ENCODE data around the gene FAM107A. TPM values are rescaled to one million over a fixed set of nuclear protein-coding genes. Genes with fewer than 3 reads are reported as not detected.

Gene FAM107A
- total and polyA plus RNA-seq, 2 of the 13 experiments (the other 11 are each of a cell fraction or from before 2014, with no cell fraction given): not detected

- TF ChIP-seq ZBTB14 (CRISPR knock-in tag; IDR thresholded peaks at IDR 0.05) (no peak), ZNF614 (CRISPR knock-in tag; IDR thresholded peaks at IDR 0.05; ENCODE audit: borderline replicate concordance) (0 out of 2 replicates have a peak, but pooled peaks have one; percentile 41), KLF16 (CRISPR knock-in tag; IDR thresholded peaks at IDR 0.05) (peak in 1 of 2 experiments; percentile 76; a peak in 2 of 4 replicates), ZNF773 (CRISPR knock-in tag; IDR thresholded peaks at IDR 0.05; ENCODE audit: borderline replicate concordance) (no peak), NFATC3 (CRISPR knock-in tag; IDR thresholded peaks at IDR 0.05) (no peak), CSRNP1 (CRISPR knock-in tag; IDR thresholded peaks at IDR 0.05) (no peak), ZNF30 (CRISPR knock-in tag; IDR thresholded peaks at IDR 0.05) (no peak), HIVEP1 (CRISPR knock-in tag; IDR thresholded peaks at IDR 0.05) (0 out of 2 replicates have a peak, but pooled peaks have one; percentile 36), TOPORS (CRISPR knock-in tag; IDR thresholded peaks at IDR 0.05) (0 out of 2 replicates have a peak, but pooled peaks have one; percentile 58), ARNT (IDR thresholded peaks at IDR 0.05) (no peak), KDM1A (CRISPR knock-in tag; IDR thresholded peaks at IDR 0.05) (peak; percentile 69; the same call in 1 of the 2 replicates), ZBTB37 (CRISPR knock-in tag; IDR thresholded peaks at IDR 0.05) (no peak), ATF4 (CRISPR knock-in tag; IDR thresholded peaks at IDR 0.05) (0 out of 4 replicates have a peak, but pooled peaks of 1 of the 2 experiments have one; percentile 17), TBX2 (CRISPR knock-in tag; IDR thresholded peaks at IDR 0.05; ENCODE audit: borderline replicate concordance) (peak; percentile 75), MAFF (IDR thresholded peaks at IDR 0.05; ENCODE audit: low read depth, low read length) (0 out of 2 replicates have a peak, but pooled peaks have one; percentile 1), MLX (CRISPR knock-in tag; IDR thresholded peaks at IDR 0.05) (peak; percentile 15; the same call in 1 of the 2 replicates), ZNF121 (CRISPR knock-in tag; IDR thresholded peaks at IDR 0.05) (no peak), NR1H2 (CRISPR knock-in tag; IDR thresholded peaks at IDR 0.05; ENCODE audit: borderline replicate concordance, low read depth) (no peak), HMG20B (CRISPR knock-in tag; conservative IDR thresholded peaks at IDR 0.05) (0 out of 2 replicates have a peak, but pooled peaks have one; percentile 24), ZNF772 (CRISPR knock-in tag; IDR thresholded peaks at IDR 0.05) (peak; percentile 79; the same call in 1 of the 2 replicates), ZNF451 (CRISPR knock-in tag; IDR thresholded peaks at IDR 0.05) (no peak; the same call in 1 of the 2 replicates), ZNF616 (CRISPR knock-in tag; IDR thresholded peaks at IDR 0.05; ENCODE audit: low read depth) (no peak), SCMH1 (CRISPR knock-in tag; IDR thresholded peaks at IDR 0.05; ENCODE audit: borderline replicate concordance) (no peak)
These were observed 41.4 kb downstream of the FAM107A start (continued) for GRCh38 chr3:58535531-58536500.

Data from HepG2 (cell line).